ENCODE measurements around the gene ST3GAL2.

ST3GAL2 gene

GRCh38 chr16:70383421-70383960, 55.4 kb downstream of the ST3GAL2 start:
- H3K9ac ChIP-seq (ENCODE audit: insufficient read length, low read depth) = no peak overlapping the region
- no peaks in the 10 kb centered on the region for H3K9me3 ChIP-seq (ENCODE audit: insufficient read depth, low read length)
- TF ChIP-seq YY1 (IDR thresholded peaks at IDR 0.05; ENCODE audit: insufficient read depth, insufficient read length) (no peak), ZNF274 (IDR thresholded peaks at IDR 0.05; ENCODE audit: low read depth, low read length) (no peak), SUZ12 (IDR thresholded peaks at IDR 0.05; ENCODE audit: extremely low read depth, insufficient read depth, insufficient read length) (no peak)
- no peak overlapping the region for H3K4me3 ChIP-seq (ENCODE audit: insufficient read length, low read depth)
- no peak for DNase-seq (ENCODE audit: low read depth, low spot score)
- no peaks in the 10 kb centered on the region for H3K27me3 ChIP-seq (ENCODE audit: insufficient read depth, insufficient read length)
- peaks cover 59% of the 10 kb centered on the region for H3K36me3 ChIP-seq (ENCODE audit: insufficient read depth, insufficient read length, low read length)
- peaks cover 6% of the 10 kb centered on the region for H3K4me1 ChIP-seq (ENCODE audit: insufficient read depth, insufficient read length)

- H3K9me3 ChIP-seq (ENCODE audit: insufficient read depth, low read length) = no peaks in the 10 kb centered on the region
- H3K4me3 ChIP-seq (ENCODE audit: insufficient read length, low read depth) = peak overlapping the region; percentile 98
- H3K9ac ChIP-seq (ENCODE audit: insufficient read length, low read depth) = peak overlapping the region; percentile 92
- H3K4me1 ChIP-seq (ENCODE audit: insufficient read depth, insufficient read length) = peaks cover 4% of the 10 kb centered on the region
- no peaks in the 10 kb centered on the region for H3K27me3 ChIP-seq (ENCODE audit: insufficient read depth, insufficient read length)
- peaks cover 49% of the 10 kb centered on the region for H3K36me3 ChIP-seq (ENCODE audit: insufficient read depth, insufficient read length, low read length)
- no peak for DNase-seq (ENCODE audit: low read depth, low spot score)
- TF ChIP-seq YY1 (IDR thresholded peaks at IDR 0.05; ENCODE audit: insufficient read depth, insufficient read length) (no peak), SUZ12 (IDR thresholded peaks at IDR 0.05; ENCODE audit: extremely low read depth, insufficient read depth, insufficient read length) (no peak), ZNF274 (IDR thresholded peaks at IDR 0.05; ENCODE audit: low read depth, low read length) (no peak)
Observed at GRCh38 chr16:70381604-70382342, 57.1 kb downstream of the ST3GAL2 start.

- TF ChIP-seq YY1 (IDR thresholded peaks at IDR 0.05; ENCODE audit: insufficient read depth, insufficient read length) = peak; percentile 12
- TF ChIP-seq ZNF274 (IDR thresholded peaks at IDR 0.05; ENCODE audit: low read depth, low read length) = no peak
- TF ChIP-seq SUZ12 (IDR thresholded peaks at IDR 0.05; ENCODE audit: extremely low read depth, insufficient read depth, insufficient read length) = no peak
- Histone ChIP-seq H3K4me1 (ENCODE audit: insufficient read depth, insufficient read length) (peaks cover 4% of the 10 kb centered on the region), H3K9ac (ENCODE audit: insufficient read length, low read depth) (peak overlapping the region; percentile 100), H3K9me3 (ENCODE audit: insufficient read depth, low read length) (no peaks in the 10 kb centered on the region), H3K36me3 (ENCODE audit: insufficient read depth, insufficient read length, low read length) (peaks cover 54% of the 10 kb centered on the region), H3K4me3 (ENCODE audit: insufficient read length, low read depth) (peak overlapping the region; percentile 98), H3K27me3 (ENCODE audit: insufficient read depth, insufficient read length) (no peaks in the 10 kb centered on the region)
- peak; percentile 98 for DNase-seq (ENCODE audit: low read depth, low spot score)
Observed at GRCh38 chr16:70380919-70381603, 57.8 kb downstream of the ST3GAL2 start.

- H3K9ac ChIP-seq (ENCODE audit: insufficient read length, low read depth) = peak overlapping the region; percentile 100
- H3K4me3 ChIP-seq (ENCODE audit: insufficient read length, low read depth) = peak overlapping the region; percentile 98
- peak; percentile 81 for DNase-seq (ENCODE audit: low read depth, low spot score)
- peaks cover 4% of the 10 kb centered on the region for H3K4me1 ChIP-seq (ENCODE audit: insufficient read depth, insufficient read length)
- no peaks in the 10 kb centered on the region for H3K27me3 ChIP-seq (ENCODE audit: insufficient read depth, insufficient read length)
- H3K36me3 ChIP-seq (ENCODE audit: insufficient read depth, insufficient read length, low read length) = peaks cover 54% of the 10 kb centered on the region
- no peak for TF ChIP-seq YY1 (IDR thresholded peaks at IDR 0.05; ENCODE audit: insufficient read depth, insufficient read length)
- TF ChIP-seq SUZ12 (IDR thresholded peaks at IDR 0.05; ENCODE audit: extremely low read depth, insufficient read depth, insufficient read length) = no peak
- TF ChIP-seq ZNF274 (IDR thresholded peaks at IDR 0.05; ENCODE audit: low read depth, low read length) = no peak
- no peaks in the 10 kb centered on the region for H3K9me3 ChIP-seq (ENCODE audit: insufficient read depth, low read length)
Observed at GRCh38 chr16:70380248-70380918, 58.5 kb downstream of the ST3GAL2 start.

- no peak for TF ChIP-seq ZNF274 (IDR thresholded peaks at IDR 0.05; ENCODE audit: low read depth, low read length)
- TF ChIP-seq YY1 (IDR thresholded peaks at IDR 0.05; ENCODE audit: insufficient read depth, insufficient read length) = no peak
- TF ChIP-seq SUZ12 (IDR thresholded peaks at IDR 0.05; ENCODE audit: extremely low read depth, insufficient read depth, insufficient read length) = no peak
- peaks cover 4% of the 10 kb centered on the region for H3K4me1 ChIP-seq (ENCODE audit: insufficient read depth, insufficient read length)
- peaks cover 60% of the 10 kb centered on the region for H3K36me3 ChIP-seq (ENCODE audit: insufficient read depth, insufficient read length, low read length)
- no peak overlapping the region for H3K4me3 ChIP-seq (ENCODE audit: insufficient read length, low read depth)
- DNase-seq (ENCODE audit: low read depth, low spot score) = no peak
- H3K9me3 ChIP-seq (ENCODE audit: insufficient read depth, low read length) = no peaks in the 10 kb centered on the region
- no peaks in the 10 kb centered on the region for H3K27me3 ChIP-seq (ENCODE audit: insufficient read depth, insufficient read length)
- H3K9ac ChIP-seq (ENCODE audit: insufficient read length, low read depth) = peak overlapping the region; percentile 11
Observed at GRCh38 chr16:70378869-70379493, 59.9 kb downstream of the ST3GAL2 start.

- Histone ChIP-seq H3K9me3 (ENCODE audit: insufficient read depth, low read length) (no peaks in the 10 kb centered on the region), H3K36me3 (ENCODE audit: insufficient read depth, insufficient read length, low read length) (peaks cover 61% of the 10 kb centered on the region), H3K9ac (ENCODE audit: insufficient read length, low read depth) (no peak overlapping the region), H3K27me3 (ENCODE audit: insufficient read depth, insufficient read length) (no peaks in the 10 kb centered on the region), H3K4me1 (ENCODE audit: insufficient read depth, insufficient read length) (peaks cover 4% of the 10 kb centered on the region), H3K4me3 (ENCODE audit: insufficient read length, low read depth) (no peak overlapping the region)
- no peak for DNase-seq (ENCODE audit: low read depth, low spot score)
- TF ChIP-seq YY1 (IDR thresholded peaks at IDR 0.05; ENCODE audit: insufficient read depth, insufficient read length) = no peak
- no peak for TF ChIP-seq ZNF274 (IDR thresholded peaks at IDR 0.05; ENCODE audit: low read depth, low read length)
- TF ChIP-seq SUZ12 (IDR thresholded peaks at IDR 0.05; ENCODE audit: extremely low read depth, insufficient read depth, insufficient read length) = no peak
Observed at GRCh38 chr16:70377782-70378181, 61.1 kb downstream of the ST3GAL2 start.
